Measurements from ENCODE around the gene TMEM132C. TPM values are rescaled to one million over a fixed set of nuclear protein-coding genes. Genes with fewer than 3 reads are reported as not detected.

The TMEM132C gene
- total and polyA plus RNA-seq, 2 of the 8 experiments (the other 6 are each of a cell fraction or from before 2014, with no cell fraction given), result 0.23 to 0.76 TPM

GRCh38 chr12:128626808-128627320 is 359.9 kb downstream of the TMEM132C start:
- no peaks in the 10 kb centered on the region for H3K4me1 ChIP-seq (replicated peaks in 1 of 4; ENCODE audit: control insufficient read depth in 3 of 4, insufficient read depth in 4 of 4, low read length in 3 of 4)
- no peaks in the 10 kb centered on the region for H3K23me2 ChIP-seq (ENCODE audit: low read depth, low read length)
- no peak overlapping the region for H3K23ac ChIP-seq (ENCODE audit: insufficient read length)
- no peak overlapping the region for H3K18ac ChIP-seq (ENCODE audit: extremely low read depth, low read length)
- H3K27me3 ChIP-seq (replicated peaks in 1 of 4; ENCODE audit: control insufficient read depth in 3 of 4, extremely low read depth in 1 of 4, insufficient read depth in 3 of 4, low read length in 3 of 4), result no peaks in the 10 kb centered on the region; a peak in 1 of 7 replicates
- no peak overlapping the region for H3K4me3 ChIP-seq (ENCODE audit: extremely low read depth in 1 of 4, insufficient read depth in 2 of 4, low read depth in 3 of 4, low read length in 4 of 4)
- H2BK120ac ChIP-seq (replicated peaks; ENCODE audit: low read depth, low read length), result no peak overlapping the region
- H3K79me1 ChIP-seq (ENCODE audit: low read depth, low read length), result no peaks in the 10 kb centered on the region
- H2AFZ ChIP-seq (ENCODE audit: low read length), result no peak overlapping the region
- WGBS, 2 experiments (ENCODE audit: extremely low coverage in 1 of 2, insufficient coverage in 1 of 2, insufficient read length in 1 of 2, insufficient replicate concordance in 2 of 2, low coverage in 1 of 2, low lambda C conversion rate in 2 of 2, missing lambda C conversion rate in 1 of 2), result 95% methylated on average over 6 of the region's 6 CpGs; no CpG with 5 or more reads in 1 of the 2 experiments
- H3K14ac ChIP-seq (ENCODE audit: insufficient read length), result no peak overlapping the region
- no peak overlapping the region for H2BK20ac ChIP-seq (ENCODE audit: low read length)
- no peaks in the 10 kb centered on the region for H4K20me1 ChIP-seq (replicated peaks in 1 of 2; ENCODE audit: control insufficient read depth in 1 of 2, insufficient read depth in 2 of 2, low read length in 2 of 2)
- no peak overlapping the region for H3K56ac ChIP-seq (replicated peaks; ENCODE audit: insufficient read length, low read depth, low read length)
- H2AK5ac ChIP-seq (ENCODE audit: low read depth, low read length), result no peak overlapping the region
- no peak overlapping the region for H3K9ac ChIP-seq (replicated peaks in 1 of 4; ENCODE audit: extremely low read depth in 1 of 4, low read depth in 3 of 4, low read length in 3 of 4)
- no peak overlapping the region for H2BK12ac ChIP-seq (ENCODE audit: low read depth, low read length)
- H3K9me3 ChIP-seq (ENCODE audit: insufficient read depth in 2 of 2, low read depth in 1 of 2, low read length in 1 of 2), result no peaks in the 10 kb centered on the region
- ChIA-PET CTCF (ENCODE audit: partially characterized antibody) (interaction anchor here (1.0 to 1.2 kb wide), 2 partner anchors 15 to 17 kb away, joined by 3 read pairs; no protein-coding TSS in a partner anchor), POLR2A (ENCODE audit: partially characterized antibody) (no interaction called here)
- no peak overlapping the region for H4K91ac ChIP-seq (replicated peaks; ENCODE audit: insufficient read length, low read length)
- H3K4ac ChIP-seq (replicated peaks; ENCODE audit: insufficient read length, low read depth, low read length), result no peak overlapping the region
- no peak overlapping the region for H3K27ac ChIP-seq (ENCODE audit: low read depth, low read length)
- H2BK5ac ChIP-seq (ENCODE audit: low read depth, low read length), result no peak overlapping the region
- H3K79me2 ChIP-seq (ENCODE audit: control insufficient read depth in 1 of 2, insufficient read depth in 2 of 2, low read length in 2 of 2), result no peaks in the 10 kb centered on the region
- FAIRE-seq (no peak), DNase-seq (ENCODE audit: low read depth in 1 of 2, low spot score in 2 of 2) (no peak)
- no peaks in the 10 kb centered on the region for H3K36me3 ChIP-seq (ENCODE audit: control insufficient read depth in 2 of 4, insufficient read depth in 4 of 4, low read length in 3 of 4)
- H4K8ac ChIP-seq (ENCODE audit: extremely low read depth, insufficient read depth, low read length), result no peak overlapping the region
- H3K4me2 ChIP-seq (ENCODE audit: insufficient read depth in 1 of 2, low read depth in 2 of 2, low read length in 2 of 2), result no peak overlapping the region
- H4K5ac ChIP-seq (ENCODE audit: insufficient read length, low read depth, low read length), result no peak overlapping the region
- no peak overlapping the region for H2BK15ac ChIP-seq (ENCODE audit: low read length)
- TF ChIP-seq TAF7 (optimal IDR thresholded peaks at IDR 0.05; ENCODE audit: borderline replicate concordance, low read depth, low read length) (no peak), CEBPB (IDR thresholded peaks at IDR 0.05; ENCODE audit: low read depth, low read length) (no peak), BRCA1 (IDR thresholded peaks at IDR 0.05; ENCODE audit: low read depth, low read length) (no peak), SP1 (IDR thresholded peaks at IDR 0.05; ENCODE audit: low read depth, low read length) (no peak), RFX5 (IDR thresholded peaks at IDR 0.05; ENCODE audit: borderline replicate concordance, low read depth, low read length) (no peak), ATF3 (IDR thresholded peaks at IDR 0.05; ENCODE audit: insufficient read depth, low read depth, low read length) (no peak), TCF12 (IDR thresholded peaks at IDR 0.05; ENCODE audit: low read depth, low read length) (no peak), YY1 (IDR thresholded peaks at IDR 0.05; ENCODE audit: low read depth, low read length) (no peak), GABPA (IDR thresholded peaks at IDR 0.05; ENCODE audit: borderline replicate concordance, insufficient read depth, low read length) (no peak), JUND (IDR thresholded peaks at IDR 0.05; ENCODE audit: low read length) (no peak), FOSL1 (IDR thresholded peaks at IDR 0.05; ENCODE audit: insufficient read depth, low read depth, low read length) (no peak), GTF2F1 (IDR thresholded peaks at IDR 0.05; ENCODE audit: borderline replicate concordance, low read depth, low read length) (no peak), TEAD4 (IDR thresholded peaks at IDR 0.05; ENCODE audit: low read depth, low read length) (no peak), SP4 (IDR thresholded peaks at IDR 0.05; ENCODE audit: low read length) (no peak), CBX8 (IDR thresholded peaks at IDR 0.05; ENCODE audit: borderline replicate concordance, low read depth, low read length) (no peak), POLR2A (IDR thresholded peaks at IDR 0.05; ENCODE audit: control extremely low read depth in 1 of 2, low read depth in 2 of 2, low read length in 2 of 2) (no peak)
